Adrenal gland (tissue), 5 donors: Measurements from ENCODE around the gene CAPS2.

Source experiments
- POLR2A ChIP-seq, 2 donors: fragments of 450-650 bp; IDR thresholded peaks; one replicate each; pipeline ENCODE4 v1.6.1; 2017; ENCODE audit warnings: antibody characterized with exemption in 2 of 2, mild to moderate bottlenecking in 2 of 2, moderate library complexity in 1 of 2
- TF ChIP-seq, protein P1 (sequence below), 6 experiments: fragments of 450-650 bp in 4 of 6; fragments of 200-600 bp in 2 of 6; sonication (generic) in 1 of 6; IDR thresholded peaks; 1 replicate in 5 of 6; 2 replicates in 1 of 6; pipeline versions ENCODE4 v1.5.1 to v1.8.0; 2016 to 2021; ENCODE audit warnings: antibody characterized with exemption in 6 of 6, mild to moderate bottlenecking in 2 of 6, moderate library complexity in 1 of 6
- donor health status: DM: no; HTN: no; CAD: no.

DNA sequence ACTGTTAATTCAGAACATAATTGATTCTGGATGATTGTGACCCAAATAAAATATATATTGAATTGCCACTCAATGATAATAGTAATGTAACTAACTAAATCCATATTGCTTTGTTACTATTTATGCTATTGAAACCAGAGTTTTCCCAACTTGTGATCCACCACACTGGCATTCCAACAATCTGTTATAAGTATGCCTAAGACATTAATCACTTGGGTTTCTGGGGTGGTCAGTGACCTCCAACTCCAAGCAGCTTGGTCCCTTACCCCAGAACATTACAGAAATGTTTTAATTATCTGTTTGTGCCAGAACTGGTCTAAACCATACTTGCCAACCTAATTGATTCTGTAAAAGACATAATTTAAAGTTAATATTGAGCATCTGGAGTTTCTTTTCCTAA, 14.6 kb downstream of the CAPS2 start:
- TF ChIP-seq, protein P1, sequence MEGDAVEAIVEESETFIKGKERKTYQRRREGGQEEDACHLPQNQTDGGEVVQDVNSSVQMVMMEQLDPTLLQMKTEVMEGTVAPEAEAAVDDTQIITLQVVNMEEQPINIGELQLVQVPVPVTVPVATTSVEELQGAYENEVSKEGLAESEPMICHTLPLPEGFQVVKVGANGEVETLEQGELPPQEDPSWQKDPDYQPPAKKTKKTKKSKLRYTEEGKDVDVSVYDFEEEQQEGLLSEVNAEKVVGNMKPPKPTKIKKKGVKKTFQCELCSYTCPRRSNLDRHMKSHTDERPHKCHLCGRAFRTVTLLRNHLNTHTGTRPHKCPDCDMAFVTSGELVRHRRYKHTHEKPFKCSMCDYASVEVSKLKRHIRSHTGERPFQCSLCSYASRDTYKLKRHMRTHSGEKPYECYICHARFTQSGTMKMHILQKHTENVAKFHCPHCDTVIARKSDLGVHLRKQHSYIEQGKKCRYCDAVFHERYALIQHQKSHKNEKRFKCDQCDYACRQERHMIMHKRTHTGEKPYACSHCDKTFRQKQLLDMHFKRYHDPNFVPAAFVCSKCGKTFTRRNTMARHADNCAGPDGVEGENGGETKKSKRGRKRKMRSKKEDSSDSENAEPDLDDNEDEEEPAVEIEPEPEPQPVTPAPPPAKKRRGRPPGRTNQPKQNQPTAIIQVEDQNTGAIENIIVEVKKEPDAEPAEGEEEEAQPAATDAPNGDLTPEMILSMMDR (IDR thresholded peaks at IDR 0.05) = no peak
- TF ChIP-seq POLR2A (IDR thresholded peaks at IDR 0.05) = no peak
